Upper lobe of left lung (tissue), 6 donors: ENCODE measurements around the gene ARHGAP26. TPM values are rescaled to one million over a fixed set of nuclear protein-coding genes. Genes with fewer than 3 reads are reported as not detected.

Experiments used
- ATAC-seq, 2 donors: fragments of 200-7000 bp; cut with Tn5 transposase; one replicate each; pipeline ENCODE4 v1.9.1; 2022; ENCODE audit warnings: mild to moderate bottlenecking in 2 of 2, moderate library complexity in 2 of 2; ENCODE audit not compliant: low FRiP score in 2 of 2
- DNase-seq, 2 donors: peaks; one replicate each; pipeline ENCODE4 v3.0.0-alpha.2; 2019 to 2020
- H3K27ac ChIP-seq, 4 donors: fragments of 200-600 bp; sonication (generic); one replicate each; pipeline ENCODE4 v1.5.1; 2016 to 2019
- H3K27me3 ChIP-seq, 4 donors: fragments of 200-600 bp; sonication (generic); one replicate each; pipeline ENCODE4 v1.5.1; 2017 to 2019
- H3K36me3 ChIP-seq, 4 donors: fragments of 200-600 bp; sonication (generic); one replicate each; pipeline ENCODE4 v1.5.1; 2016 to 2019
- H3K4me1 ChIP-seq, 4 donors: fragments of 200-600 bp; sonication (generic); one replicate each; pipeline ENCODE4 v1.5.1; 2018 to 2019
- H3K4me3 ChIP-seq, 4 donors: fragments of 200-600 bp; sonication (generic); one replicate each; pipeline ENCODE4 v1.5.1; 2017 to 2019; ENCODE audit warnings: mild to moderate bottlenecking in 2 of 4, moderate library complexity in 1 of 4
- H3K9me3 ChIP-seq, 4 donors: fragments of 200-600 bp; sonication (generic); one replicate each; pipeline ENCODE4 v1.5.1; 2018 to 2019
- EP300 ChIP-seq, 4 donors: sonication (generic); formaldehyde crosslinking; IDR thresholded peaks; one replicate each; pipeline ENCODE4 v1.5.1; 2017; ENCODE audit warnings: antibody characterized with exemption in 4 of 4, control low read depth in 2 of 4
- POLR2A ChIP-seq, 4 donors: fragments of 450-650 bp; IDR thresholded peaks; one replicate each; pipeline ENCODE4 v1.5.1; 2016 to 2017; ENCODE audit warnings: antibody characterized with exemption in 4 of 4, mild to moderate bottlenecking in 2 of 4
- POLR2AphosphoS5 ChIP-seq, 2 donors: sonication (generic); formaldehyde crosslinking; IDR thresholded peaks; one replicate each; pipeline ENCODE4 v1.5.1; 2017; ENCODE audit warnings: antibody characterized with exemption in 2 of 2
- WGBS, 2 donors: methylation state at CpG; one replicate each; pipeline ENCODE4 v1.1.5; 2017 to 2018; 5-methylcytosine and 5-hydroxymethylcytosine counted together
- total RNA-seq, 6 donors: library from RNA; depleted of rRNA in 4 of 6; stranded (reverse); fragments of >200 nt in 4 of 6; gene quantifications; one replicate each; pipeline versions ENCODE4 v1.1.0 to v1.2.1, GENCODE V29; 2016 to 2021
- TF ChIP-seq, protein P1 (sequence below), 6 experiments: fragments of 450-650 bp in 4 of 6; fragments of 200-600 bp in 2 of 6; sonication (generic) in 2 of 6; IDR thresholded peaks; one replicate each; pipeline ENCODE4 v1.5.1; 2016 to 2019; ENCODE audit warnings: antibody characterized with exemption in 6 of 6
- donor health status: DM: no; HTN: no; CAD: no; lungs with moderate emphysema.
- donor health status: DM: no; HTN: yes; CAD: no; lungs with severe emphysema.

ARHGAP26 gene
- total RNA-seq, 6 donors from 2014 or later, result 34.9 to 90.1 (median 38.9) TPM

DNA sequence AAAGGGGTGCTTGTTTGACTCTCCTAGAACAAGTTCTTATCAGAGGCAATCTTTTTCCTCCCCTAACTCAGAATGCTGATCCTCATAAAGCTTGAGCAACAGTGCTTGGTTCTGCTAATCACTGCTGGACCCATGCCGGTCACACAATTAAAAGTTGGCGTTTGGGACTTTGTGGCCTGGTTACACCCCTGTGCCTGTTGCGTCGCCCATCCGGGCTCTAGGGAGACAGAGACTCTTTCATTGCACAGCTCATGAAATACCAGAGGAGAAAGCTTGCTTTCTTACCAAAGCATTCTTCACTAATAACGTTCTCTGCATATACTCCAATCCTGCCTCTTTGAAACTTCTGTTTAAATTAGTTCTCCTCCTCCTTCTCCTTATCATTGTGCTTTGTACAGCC, 332.2 kb downstream of the ARHGAP26 start:
- no peak for ATAC-seq

DNA sequence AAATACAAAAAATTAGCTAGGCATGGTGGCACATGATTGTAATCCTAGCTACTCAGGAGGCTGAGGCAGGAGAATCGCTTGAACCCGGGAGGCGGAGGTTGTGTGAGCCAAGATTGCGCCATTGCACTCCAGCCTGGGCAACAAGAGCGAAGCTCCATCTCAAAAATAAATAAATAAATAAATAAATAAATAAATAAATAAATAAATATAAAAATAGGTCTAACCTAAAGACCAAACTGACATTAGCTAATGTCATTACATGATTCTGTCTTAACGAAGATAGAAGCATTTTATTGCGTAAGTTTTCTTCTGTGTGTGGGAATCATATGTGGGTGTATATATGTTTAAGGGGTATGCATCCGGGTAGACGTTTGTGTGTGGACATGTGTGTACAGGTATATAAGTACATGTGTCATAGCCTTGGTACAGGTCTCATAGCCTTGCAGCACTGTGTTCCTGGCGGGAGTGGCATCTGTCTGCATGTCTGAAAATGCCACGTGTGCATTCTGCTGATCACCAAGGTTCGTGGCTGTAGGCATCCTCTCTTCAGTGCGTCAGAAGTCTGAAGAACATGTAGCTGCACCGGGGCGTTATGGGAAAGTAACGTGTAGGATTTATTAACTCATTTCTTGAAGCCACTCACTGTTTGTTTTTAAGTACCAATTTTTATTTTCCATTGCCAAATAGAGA, 335.2 kb downstream of the ARHGAP26 start:
- WGBS, 2 donors, result 82 to 86% methylated on average over 16 of the region's 16 CpGs
- Histone ChIP-seq H3K9me3 (no peaks in the 10 kb centered on the region), H3K36me3 (no peaks in the 10 kb centered on the region), H3K27me3 (no peaks in the 10 kb centered on the region), H3K4me1 (peaks cover 8 to 26% (median 13%) of the 10 kb centered on the region in 4 donors), H3K4me3 (no peak overlapping the region), H3K27ac (no peak overlapping the region)
- DNase-seq (no peak), ATAC-seq (no peak)
- TF ChIP-seq POLR2AphosphoS5 (IDR thresholded peaks at IDR 0.05) (no peak), POLR2A (IDR thresholded peaks at IDR 0.05) (no peak), EP300 (IDR thresholded peaks at IDR 0.05) (no peak)
- TF ChIP-seq, protein P1, sequence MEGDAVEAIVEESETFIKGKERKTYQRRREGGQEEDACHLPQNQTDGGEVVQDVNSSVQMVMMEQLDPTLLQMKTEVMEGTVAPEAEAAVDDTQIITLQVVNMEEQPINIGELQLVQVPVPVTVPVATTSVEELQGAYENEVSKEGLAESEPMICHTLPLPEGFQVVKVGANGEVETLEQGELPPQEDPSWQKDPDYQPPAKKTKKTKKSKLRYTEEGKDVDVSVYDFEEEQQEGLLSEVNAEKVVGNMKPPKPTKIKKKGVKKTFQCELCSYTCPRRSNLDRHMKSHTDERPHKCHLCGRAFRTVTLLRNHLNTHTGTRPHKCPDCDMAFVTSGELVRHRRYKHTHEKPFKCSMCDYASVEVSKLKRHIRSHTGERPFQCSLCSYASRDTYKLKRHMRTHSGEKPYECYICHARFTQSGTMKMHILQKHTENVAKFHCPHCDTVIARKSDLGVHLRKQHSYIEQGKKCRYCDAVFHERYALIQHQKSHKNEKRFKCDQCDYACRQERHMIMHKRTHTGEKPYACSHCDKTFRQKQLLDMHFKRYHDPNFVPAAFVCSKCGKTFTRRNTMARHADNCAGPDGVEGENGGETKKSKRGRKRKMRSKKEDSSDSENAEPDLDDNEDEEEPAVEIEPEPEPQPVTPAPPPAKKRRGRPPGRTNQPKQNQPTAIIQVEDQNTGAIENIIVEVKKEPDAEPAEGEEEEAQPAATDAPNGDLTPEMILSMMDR (IDR thresholded peaks at IDR 0.05), result no peak

More for the DNA sequence above, 332.2 kb downstream of the ARHGAP26 start:
- 81 to 86% methylated on average over 6 of the region's 6 CpGs for WGBS, 2 donors
- H3K27ac ChIP-seq, result no peak overlapping the region
- peaks cover 0 to 14% (median 0%) of the 10 kb centered on the region in 4 donors for H3K4me1 ChIP-seq
- no peaks in the 10 kb centered on the region for H3K36me3 ChIP-seq
- no peak overlapping the region for H3K4me3 ChIP-seq
- no peaks in the 10 kb centered on the region for H3K27me3 ChIP-seq
- DNase-seq, result no peak
- TF ChIP-seq, protein P1 (IDR thresholded peaks at IDR 0.05), result no peak
- TF ChIP-seq POLR2AphosphoS5 (IDR thresholded peaks at IDR 0.05) (no peak), POLR2A (IDR thresholded peaks at IDR 0.05) (no peak), EP300 (IDR thresholded peaks at IDR 0.05) (no peak)
- no peaks in the 10 kb centered on the region for H3K9me3 ChIP-seq

DNA sequence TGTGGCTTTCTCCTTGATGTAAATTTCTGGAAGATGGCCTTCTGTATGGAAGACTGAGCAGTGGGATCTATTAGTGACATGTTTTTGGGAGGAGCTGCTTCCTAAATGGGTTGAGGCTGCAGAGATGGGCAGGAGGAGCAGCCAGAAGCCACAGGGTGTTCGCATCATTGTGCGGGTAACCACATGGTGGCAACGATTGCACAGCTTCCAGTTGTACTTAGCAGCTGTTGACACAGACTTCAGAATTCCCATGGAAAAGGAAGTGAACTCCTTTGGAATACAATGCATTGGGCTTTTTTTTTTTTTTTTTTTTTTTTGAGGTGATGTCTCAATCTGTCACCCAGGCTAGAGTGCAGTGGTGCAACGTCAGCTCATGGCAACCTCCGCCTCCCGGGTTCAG, 336.0 kb downstream of the ARHGAP26 start:
- peak in 1 of 2 donors; percentile 44 for DNase-seq
- Histone ChIP-seq H3K27ac (no peak overlapping the region), H3K4me1 (peaks cover 8 to 32% (median 19%) of the 10 kb centered on the region in 4 donors), H3K9me3 (no peaks in the 10 kb centered on the region), H3K27me3 (no peaks in the 10 kb centered on the region), H3K36me3 (no peaks in the 10 kb centered on the region), H3K4me3 (no peak overlapping the region)
- no peak for ATAC-seq
- 52 to 63% methylated on average over 6 of the region's 6 CpGs for WGBS, 2 donors
- TF ChIP-seq EP300 (IDR thresholded peaks at IDR 0.05) (no peak), POLR2AphosphoS5 (IDR thresholded peaks at IDR 0.05) (peak; percentile 46 to 56), POLR2A (IDR thresholded peaks at IDR 0.05) (no peak)
- TF ChIP-seq, protein P1 (IDR thresholded peaks at IDR 0.05), result peak in 2 of 6 experiments; percentile 19 to 27

DNA sequence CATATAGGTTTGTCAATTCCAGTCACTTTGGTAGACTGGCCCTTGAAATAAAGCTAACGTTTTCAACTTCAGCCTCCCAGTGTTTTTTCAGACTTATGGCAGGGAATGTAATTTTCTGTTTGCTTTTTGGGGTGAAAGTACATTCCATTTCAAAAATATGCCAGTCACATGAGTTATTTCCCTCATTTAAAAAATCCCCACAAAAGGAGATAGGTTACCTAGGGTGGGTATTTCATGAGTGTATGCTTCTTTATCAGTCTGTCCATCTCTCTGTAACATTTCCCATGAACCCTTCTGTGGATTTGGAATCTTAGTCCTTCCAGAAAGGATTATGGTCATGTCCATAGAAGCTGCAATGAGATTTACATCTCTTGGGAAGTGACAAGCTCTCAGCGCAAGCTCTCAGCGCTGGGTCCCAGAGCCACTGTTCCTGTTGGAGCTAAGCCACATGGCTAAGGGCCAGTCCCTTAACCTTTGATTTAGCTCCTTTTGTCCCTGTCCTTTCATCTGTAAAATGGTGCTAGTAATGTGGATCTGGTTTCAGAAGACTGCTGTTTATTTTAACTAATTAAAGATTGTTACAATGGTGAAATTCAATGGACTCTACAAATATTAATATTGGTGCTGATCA, 338.4 kb downstream of the ARHGAP26 start:
- TF ChIP-seq, protein P1 (IDR thresholded peaks at IDR 0.05), result no peak
- TF ChIP-seq EP300 (IDR thresholded peaks at IDR 0.05) (no peak), POLR2AphosphoS5 (IDR thresholded peaks at IDR 0.05) (peak in 1 of 2 donors; percentile 20), POLR2A (IDR thresholded peaks at IDR 0.05) (no peak)
- DNase-seq, result no peak
- no peak for ATAC-seq

More for the DNA sequence above, 338.4 kb downstream of the ARHGAP26 start:
- no peak overlapping the region for H3K27ac ChIP-seq
- 41 to 46% methylated on average over 3 of the region's 3 CpGs for WGBS, 2 donors
- no peaks in the 10 kb centered on the region for H3K27me3 ChIP-seq
- H3K36me3 ChIP-seq, result no peaks in the 10 kb centered on the region
- no peak overlapping the region for H3K4me3 ChIP-seq
- H3K4me1 ChIP-seq, result peaks cover 8 to 35% (median 22%) of the 10 kb centered on the region in 4 donors
- H3K9me3 ChIP-seq, result no peaks in the 10 kb centered on the region
